Sigmoid colon (tissue), 3 donors: Measurements from ENCODE around the gene ASTL.

Source experiments
- POLR2A ChIP-seq, 2 donors: fragments of 450-650 bp; IDR thresholded peaks; one replicate each; pipeline ENCODE4 v1.6.1; 2016; ENCODE audit warnings: antibody characterized with exemption in 2 of 2, mild to moderate bottlenecking in 2 of 2, moderate library complexity in 2 of 2
- TF ChIP-seq, protein P1 (sequence below), 4 experiments: fragments of 450-650 bp in 3 of 4; fragments of 200-600 bp in 1 of 4; IDR thresholded peaks; one replicate each; pipeline ENCODE4 v1.5.1; 2016 to 2019; ENCODE audit warnings: antibody characterized with exemption in 4 of 4, mild to moderate bottlenecking in 3 of 4, moderate library complexity in 2 of 4

DNA sequence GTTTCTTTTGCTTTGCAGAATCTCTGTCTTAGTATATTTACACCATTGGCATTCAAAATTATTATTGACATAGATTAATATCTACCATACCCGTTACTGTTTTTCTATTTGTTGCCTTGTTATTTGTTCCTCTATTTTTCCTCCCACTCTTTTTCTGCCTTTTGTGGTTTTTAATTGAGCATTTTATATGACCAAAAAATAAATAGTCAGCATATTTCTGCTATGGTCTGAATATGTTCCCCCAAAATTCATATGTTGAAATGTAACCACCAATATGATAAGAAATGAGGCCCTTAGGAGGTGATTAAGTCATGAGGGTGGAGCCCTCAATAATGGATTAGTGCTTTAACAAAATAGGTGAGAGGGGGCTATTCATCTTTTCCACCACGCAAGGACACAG lies 57.3 kb downstream of the ASTL start:
- TF ChIP-seq POLR2A (IDR thresholded peaks at IDR 0.05) = no peak
- TF ChIP-seq, protein P1, sequence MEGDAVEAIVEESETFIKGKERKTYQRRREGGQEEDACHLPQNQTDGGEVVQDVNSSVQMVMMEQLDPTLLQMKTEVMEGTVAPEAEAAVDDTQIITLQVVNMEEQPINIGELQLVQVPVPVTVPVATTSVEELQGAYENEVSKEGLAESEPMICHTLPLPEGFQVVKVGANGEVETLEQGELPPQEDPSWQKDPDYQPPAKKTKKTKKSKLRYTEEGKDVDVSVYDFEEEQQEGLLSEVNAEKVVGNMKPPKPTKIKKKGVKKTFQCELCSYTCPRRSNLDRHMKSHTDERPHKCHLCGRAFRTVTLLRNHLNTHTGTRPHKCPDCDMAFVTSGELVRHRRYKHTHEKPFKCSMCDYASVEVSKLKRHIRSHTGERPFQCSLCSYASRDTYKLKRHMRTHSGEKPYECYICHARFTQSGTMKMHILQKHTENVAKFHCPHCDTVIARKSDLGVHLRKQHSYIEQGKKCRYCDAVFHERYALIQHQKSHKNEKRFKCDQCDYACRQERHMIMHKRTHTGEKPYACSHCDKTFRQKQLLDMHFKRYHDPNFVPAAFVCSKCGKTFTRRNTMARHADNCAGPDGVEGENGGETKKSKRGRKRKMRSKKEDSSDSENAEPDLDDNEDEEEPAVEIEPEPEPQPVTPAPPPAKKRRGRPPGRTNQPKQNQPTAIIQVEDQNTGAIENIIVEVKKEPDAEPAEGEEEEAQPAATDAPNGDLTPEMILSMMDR (IDR thresholded peaks at IDR 0.05) = no peak
